ENCODE results near the gene DLGAP1.

DNA sequence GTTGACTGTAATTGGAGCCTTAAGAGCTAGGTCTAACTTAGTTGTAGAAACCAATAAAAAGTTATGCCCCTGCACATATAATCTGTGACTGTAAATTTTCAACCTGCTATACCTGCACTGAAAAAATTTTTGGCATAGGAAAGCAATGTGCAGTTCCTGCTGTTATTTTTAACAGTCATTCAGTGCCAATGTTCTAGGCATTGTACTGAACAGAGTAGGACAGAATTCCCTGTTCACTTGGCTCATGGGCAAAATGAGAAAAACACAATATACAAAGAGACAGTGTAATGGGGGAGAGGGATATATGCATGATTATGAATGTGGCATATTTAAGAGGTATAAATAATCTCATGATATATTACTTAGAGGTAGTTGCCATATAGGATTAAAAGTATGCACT lies 547.2 kb downstream of the DLGAP1 start:
- TF ChIP-seq, protein P1, sequence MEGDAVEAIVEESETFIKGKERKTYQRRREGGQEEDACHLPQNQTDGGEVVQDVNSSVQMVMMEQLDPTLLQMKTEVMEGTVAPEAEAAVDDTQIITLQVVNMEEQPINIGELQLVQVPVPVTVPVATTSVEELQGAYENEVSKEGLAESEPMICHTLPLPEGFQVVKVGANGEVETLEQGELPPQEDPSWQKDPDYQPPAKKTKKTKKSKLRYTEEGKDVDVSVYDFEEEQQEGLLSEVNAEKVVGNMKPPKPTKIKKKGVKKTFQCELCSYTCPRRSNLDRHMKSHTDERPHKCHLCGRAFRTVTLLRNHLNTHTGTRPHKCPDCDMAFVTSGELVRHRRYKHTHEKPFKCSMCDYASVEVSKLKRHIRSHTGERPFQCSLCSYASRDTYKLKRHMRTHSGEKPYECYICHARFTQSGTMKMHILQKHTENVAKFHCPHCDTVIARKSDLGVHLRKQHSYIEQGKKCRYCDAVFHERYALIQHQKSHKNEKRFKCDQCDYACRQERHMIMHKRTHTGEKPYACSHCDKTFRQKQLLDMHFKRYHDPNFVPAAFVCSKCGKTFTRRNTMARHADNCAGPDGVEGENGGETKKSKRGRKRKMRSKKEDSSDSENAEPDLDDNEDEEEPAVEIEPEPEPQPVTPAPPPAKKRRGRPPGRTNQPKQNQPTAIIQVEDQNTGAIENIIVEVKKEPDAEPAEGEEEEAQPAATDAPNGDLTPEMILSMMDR (CRISPR knock-in tag; IDR thresholded peaks at IDR 0.05), result no peak
- no peak for TF ChIP-seq KLF16 (CRISPR knock-in tag; IDR thresholded peaks at IDR 0.05)
- no peak for TF ChIP-seq ZBTB8A (CRISPR knock-in tag; IDR thresholded peaks at IDR 0.05; ENCODE audit: borderline replicate concordance, low read depth)
- no peak for TF ChIP-seq ZSCAN20 (CRISPR knock-in tag; IDR thresholded peaks at IDR 0.05; ENCODE audit: borderline replicate concordance)
- no peak for TF ChIP-seq SP140L (CRISPR knock-in tag; IDR thresholded peaks at IDR 0.05; ENCODE audit: borderline replicate concordance)
- no peak for TF ChIP-seq ZNF780A (CRISPR knock-in tag; IDR thresholded peaks at IDR 0.05)
- TF ChIP-seq RAD21 (CRISPR knock-in tag; IDR thresholded peaks at IDR 0.05), result no peak
- TF ChIP-seq ZNF335 (CRISPR knock-in tag; IDR thresholded peaks at IDR 0.05), result no peak
- no peak for TF ChIP-seq MAZ (IDR thresholded peaks at IDR 0.05; ENCODE audit: borderline replicate concordance, low read depth, low read length)
- no peak for TF ChIP-seq MAZ (CRISPR knock-in tag; IDR thresholded peaks at IDR 0.05; ENCODE audit: low read depth)
- no peak for TF ChIP-seq ZNF672 (CRISPR knock-in tag; IDR thresholded peaks at IDR 0.05)
- TF ChIP-seq NBN (conservative IDR thresholded peaks at IDR 0.05), result no peak
- TF ChIP-seq BRCA1 (CRISPR knock-in tag; IDR thresholded peaks at IDR 0.05), result no peak
- no peak for TF ChIP-seq TRIM24 (CRISPR knock-in tag; IDR thresholded peaks at IDR 0.05)

All from HepG2 (cell line).